Activated CD4-positive, alpha-beta T cell treated with anti-CD3 and anti-CD28 coated beads for 36 hours (primary cell): ENCODE results near the gene SAMM50. TPM values are rescaled to one million over a fixed set of nuclear protein-coding genes. Genes with fewer than 3 reads are reported as not detected.

Experiments used
- ATAC-seq: fragments of 200-7000 bp; cut with Tn5 transposase; one replicate; pipeline ENCODE4 v1.10.0; 2021; ENCODE audit warnings: mild to moderate bottlenecking, moderate library complexity
- CTCF ChIA-PET: fragments of 350-600 bp; sonication (Branson Sonifier 250); formaldehyde crosslinking; loops from one replicate; lab custom pipeline; 2021; ENCODE audit warnings: antibody characterized with exemption; lab: Charles Lee
- POLR2A ChIA-PET: fragments of 350-600 bp; sonication (Branson Sonifier 250); formaldehyde crosslinking; loops from one replicate; lab custom pipeline; 2021; ENCODE audit warnings: antibody characterized with exemption, inconsistent platforms; lab: Charles Lee
- DNase-seq: peaks from one replicate; pipeline ENCODE4 v3.0.0-alpha.2; 2020
- H3K27ac Mint-ChIP-seq: one replicate; pipeline ENCODE4 v1.8.0; 2021; ENCODE audit warnings: mixed read lengths
- H3K27me3 Mint-ChIP-seq: one replicate; pipeline ENCODE4 v1.8.0; 2021; ENCODE audit warnings: mixed read lengths
- H3K36me3 Mint-ChIP-seq: one replicate; pipeline ENCODE4 v1.8.0; 2021; ENCODE audit warnings: low read depth, mixed read lengths
- H3K4me1 Mint-ChIP-seq: one replicate; pipeline ENCODE4 v1.8.0; 2021; ENCODE audit warnings: mixed read lengths
- H3K4me3 Mint-ChIP-seq: one replicate; pipeline ENCODE4 v1.8.0; 2021; ENCODE audit warnings: mild to moderate bottlenecking, moderate library complexity, mixed read lengths
- H3K9me3 Mint-ChIP-seq: one replicate; pipeline ENCODE4 v1.8.0; 2021; ENCODE audit warnings: low read depth, mixed read lengths
- intact Hi-C, 2 experiments: fragments of 100-400 bp; cut with DNase I in 1 of 2; cut with micrococcal nuclease in 1 of 2; formaldehyde crosslinking; loops; one replicate each; pipeline versions ENCODE4 v1.14.2 to v1.15.1; 2022 to 2024; cut with DNase I, micrococcal nuclease
- total RNA-seq, 2 experiments: library from RNA; stranded (reverse); gene quantifications; one replicate each; pipeline ENCODE4 v1.2.3, GENCODE V29; 2021

SAMM50 gene
- total RNA-seq, 2 experiments from 2014 or later, result 35.2 to 43.8 TPM

- CTCF ChIA-PET, result interaction anchor here (0.5 to 4.6 kb wide), 8 partner anchors 7 to 632 kb away, joined by 3 to 56 read pairs (median 4); no protein-coding TSS in a partner anchor
- intact Hi-C loops, result loop anchor here (5.0 to 10.0 kb wide), 3 partner anchors 93 to 573 kb away; partner anchors contain the start of gene PARVG (in 1 of the 2)
- Mint-ChIP-seq H3K4me3 (peak overlapping the region; percentile 23), H3K27me3 (no peaks in the 10 kb centered on the region), H3K4me1 (peaks cover 29% of the 10 kb centered on the region), H3K9me3 (no peaks in the 10 kb centered on the region), H3K36me3 (peaks cover 49% of the 10 kb centered on the region), H3K27ac (peak overlapping the region; percentile 31)
- no peak for DNase-seq
- POLR2A ChIA-PET, result no interaction called here
- ATAC-seq, result no peak
These were observed 39.2 kb downstream of the SAMM50 start for GRCh38 chr22:43994416-43994815.

- ChIA-PET POLR2A (no interaction called here), CTCF (interaction anchor here (3.4 to 4.6 kb wide), 2 partner anchors 89 to 631 kb away, joined by 32 to 56 read pairs; no protein-coding TSS in a partner anchor)
- peak overlapping the region; percentile 14 for H3K27ac Mint-ChIP-seq
- H3K4me1 Mint-ChIP-seq, result peaks cover 29% of the 10 kb centered on the region
- H3K9me3 Mint-ChIP-seq, result no peaks in the 10 kb centered on the region
- ATAC-seq, result no peak
- peaks cover 44% of the 10 kb centered on the region for H3K36me3 Mint-ChIP-seq
- intact Hi-C loops, result loop anchor here in 1 of 2 experiments (10.0 kb wide), 1 partner anchor 190 kb away; the partner anchor contains the start of gene PARVG
- H3K27me3 Mint-ChIP-seq, result no peaks in the 10 kb centered on the region
- H3K4me3 Mint-ChIP-seq, result peak overlapping the region; percentile 83
- no peak for DNase-seq
These were observed 39.9 kb downstream of the SAMM50 start for GRCh38 chr22:43995057-43995685.

GRCh38 chr22:43995798-43996169 lies 40.5 kb downstream of the SAMM50 start:
- POLR2A ChIA-PET, result no interaction called here
- Mint-ChIP-seq H3K36me3 (peaks cover 40% of the 10 kb centered on the region), H3K9me3 (no peaks in the 10 kb centered on the region), H3K27ac (peak overlapping the region; percentile 89), H3K4me1 (peaks cover 29% of the 10 kb centered on the region), H3K27me3 (no peaks in the 10 kb centered on the region), H3K4me3 (peak overlapping the region; percentile 83)
- intact Hi-C loops, result loop anchor here in 1 of 2 experiments (10.0 kb wide), 1 partner anchor 189 kb away; the partner anchor contains the start of gene PARVG
- peak; percentile 10 for DNase-seq
- ATAC-seq, result peak; percentile 17
- CTCF ChIA-PET, result interaction anchor here (0.9 to 4.6 kb wide), 2 partner anchors 88 to 689 kb away, joined by 4 to 56 read pairs; no protein-coding TSS in a partner anchor

- Mint-ChIP-seq H3K27ac (peak overlapping the region; percentile 89), H3K9me3 (no peaks in the 10 kb centered on the region), H3K4me1 (peaks cover 29% of the 10 kb centered on the region), H3K4me3 (peak overlapping the region; percentile 83), H3K27me3 (no peaks in the 10 kb centered on the region), H3K36me3 (peaks cover 41% of the 10 kb centered on the region)
- ATAC-seq (peak; percentile 96), DNase-seq (peak; percentile 85)
- ChIA-PET POLR2A (no interaction called here), CTCF (interaction anchor here (0.6 to 4.6 kb wide), 3 partner anchors 88 to 731 kb away, joined by 3 to 56 read pairs (median 4); no protein-coding TSS in a partner anchor)
- intact Hi-C loops, result loop anchor here in 1 of 2 experiments (10.0 kb wide), 1 partner anchor 188 kb away; the partner anchor contains the start of gene PARVG
These were observed 41.1 kb downstream of the SAMM50 start for GRCh38 chr22:43996170-43996980.

- no peak for DNase-seq
- ATAC-seq, result no peak
- no peaks in the 10 kb centered on the region for H3K27me3 Mint-ChIP-seq
- H3K4me3 Mint-ChIP-seq, result peak overlapping the region; percentile 83
- no peak overlapping the region for H3K27ac Mint-ChIP-seq
- H3K36me3 Mint-ChIP-seq, result peaks cover 39% of the 10 kb centered on the region
- intact Hi-C loops, result loop anchor here in 1 of 2 experiments (10.0 kb wide), 1 partner anchor 188 kb away; the partner anchor contains the start of gene PARVG
- H3K4me1 Mint-ChIP-seq, result peaks cover 29% of the 10 kb centered on the region
- ChIA-PET CTCF (no interaction called here), POLR2A (no interaction called here)
- no peaks in the 10 kb centered on the region for H3K9me3 Mint-ChIP-seq
These were observed 41.7 kb downstream of the SAMM50 start for GRCh38 chr22:43996981-43997265.

GRCh38 chr22:43998679-43999264 lies 43.5 kb downstream of the SAMM50 start:
- peaks cover 25% of the 10 kb centered on the region for H3K4me1 Mint-ChIP-seq
- DNase-seq (no peak), ATAC-seq (no peak)
- H3K27ac Mint-ChIP-seq, result no peak overlapping the region
- peaks cover 30% of the 10 kb centered on the region for H3K36me3 Mint-ChIP-seq
- H3K4me3 Mint-ChIP-seq, result no peak overlapping the region
- CTCF ChIA-PET, result no interaction called here
- H3K9me3 Mint-ChIP-seq, result no peaks in the 10 kb centered on the region
- intact Hi-C loops, result loop anchor here in 1 of 2 experiments (10.0 kb wide), 1 partner anchor 186 kb away; the partner anchor contains the start of gene PARVG
- POLR2A ChIA-PET, result no interaction called here
- no peaks in the 10 kb centered on the region for H3K27me3 Mint-ChIP-seq

- Mint-ChIP-seq H3K27me3 (no peaks in the 10 kb centered on the region), H3K9me3 (no peaks in the 10 kb centered on the region), H3K4me3 (no peak overlapping the region), H3K36me3 (peaks cover 30% of the 10 kb centered on the region), H3K27ac (no peak overlapping the region), H3K4me1 (peaks cover 25% of the 10 kb centered on the region)
- intact Hi-C loops, result loop anchor here in 1 of 2 experiments (10.0 kb wide), 1 partner anchor 185 kb away; the partner anchor contains the start of gene PARVG
- DNase-seq, result no peak
- no peak for ATAC-seq
- CTCF ChIA-PET, result no interaction called here
- POLR2A ChIA-PET, result no interaction called here
These were observed 44.1 kb downstream of the SAMM50 start for GRCh38 chr22:43999378-43999777.

- Mint-ChIP-seq H3K4me3 (no peak overlapping the region), H3K4me1 (peaks cover 18% of the 10 kb centered on the region), H3K9me3 (no peaks in the 10 kb centered on the region), H3K27me3 (no peaks in the 10 kb centered on the region), H3K36me3 (peaks cover 30% of the 10 kb centered on the region), H3K27ac (no peak overlapping the region)
- DNase-seq, result no peak
- POLR2A ChIA-PET, result no interaction called here
- intact Hi-C loops, result no loop called here
- CTCF ChIA-PET, result no interaction called here
- ATAC-seq, result no peak
These were observed 44.9 kb downstream of the SAMM50 start for GRCh38 chr22:44000123-44000522.

GRCh38 chr22:44001521-44001920 lies 46.3 kb downstream of the SAMM50 start:
- peaks cover 22% of the 10 kb centered on the region for H3K36me3 Mint-ChIP-seq
- no peaks in the 10 kb centered on the region for H3K9me3 Mint-ChIP-seq
- ChIA-PET POLR2A (no interaction called here), CTCF (interaction anchor here (0.6 to 1.5 kb wide), 2 partner anchors 8 to 128 kb away, joined by 3 to 10 read pairs; no protein-coding TSS in a partner anchor)
- ATAC-seq (no peak), DNase-seq (no peak)
- peaks cover 5% of the 10 kb centered on the region for H3K4me1 Mint-ChIP-seq
- no peak overlapping the region for H3K4me3 Mint-ChIP-seq
- H3K27ac Mint-ChIP-seq, result no peak overlapping the region
- H3K27me3 Mint-ChIP-seq, result no peaks in the 10 kb centered on the region
- intact Hi-C loops, result no loop called here

GRCh38 chr22:44002324-44002723 lies 47.1 kb downstream of the SAMM50 start:
- H3K9me3 Mint-ChIP-seq, result no peaks in the 10 kb centered on the region
- intact Hi-C loops, result no loop called here
- H3K27ac Mint-ChIP-seq, result no peak overlapping the region
- H3K4me3 Mint-ChIP-seq, result no peak overlapping the region
- ATAC-seq (no peak), DNase-seq (no peak)
- H3K27me3 Mint-ChIP-seq, result no peaks in the 10 kb centered on the region
- peaks cover 19% of the 10 kb centered on the region for H3K36me3 Mint-ChIP-seq
- peaks cover 1% of the 10 kb centered on the region for H3K4me1 Mint-ChIP-seq
- ChIA-PET CTCF (interaction anchor here (1.5 kb wide), 1 partner anchor 9 kb away, joined by 10 read pairs; no protein-coding TSS in a partner anchor), POLR2A (no interaction called here)

- no peak for DNase-seq
- Mint-ChIP-seq H3K27ac (no peak overlapping the region), H3K9me3 (no peaks in the 10 kb centered on the region), H3K27me3 (no peaks in the 10 kb centered on the region), H3K36me3 (peaks cover 16% of the 10 kb centered on the region), H3K4me3 (no peak overlapping the region), H3K4me1 (no peaks in the 10 kb centered on the region)
- intact Hi-C loops, result no loop called here
- ChIA-PET CTCF (no interaction called here), POLR2A (no interaction called here)
- no peak for ATAC-seq
These were observed 47.8 kb downstream of the SAMM50 start for GRCh38 chr22:44002997-44003396.
